ENCODE measurements around the gene PCGF3.

DNA sequence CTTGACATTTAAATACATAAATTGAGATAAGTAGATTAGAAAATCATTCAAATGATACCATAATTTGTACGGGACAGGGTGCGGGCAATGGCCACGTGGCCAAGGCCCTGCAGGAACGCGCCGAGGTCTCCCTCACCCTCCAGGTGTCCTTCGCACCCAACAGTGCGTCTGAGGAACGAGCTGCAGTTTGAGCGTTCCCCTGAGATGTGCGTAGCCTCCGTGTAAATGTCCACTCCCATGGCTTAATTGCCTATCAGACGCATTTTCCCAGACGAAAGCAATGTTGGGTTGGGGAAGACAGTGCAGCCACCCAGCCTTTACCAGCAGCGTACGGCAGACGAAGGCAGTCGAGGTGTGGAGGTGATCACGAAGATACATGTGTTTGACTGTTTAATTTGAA lies 63.9 kb downstream of the PCGF3 start:
- TF ChIP-seq, protein P1, sequence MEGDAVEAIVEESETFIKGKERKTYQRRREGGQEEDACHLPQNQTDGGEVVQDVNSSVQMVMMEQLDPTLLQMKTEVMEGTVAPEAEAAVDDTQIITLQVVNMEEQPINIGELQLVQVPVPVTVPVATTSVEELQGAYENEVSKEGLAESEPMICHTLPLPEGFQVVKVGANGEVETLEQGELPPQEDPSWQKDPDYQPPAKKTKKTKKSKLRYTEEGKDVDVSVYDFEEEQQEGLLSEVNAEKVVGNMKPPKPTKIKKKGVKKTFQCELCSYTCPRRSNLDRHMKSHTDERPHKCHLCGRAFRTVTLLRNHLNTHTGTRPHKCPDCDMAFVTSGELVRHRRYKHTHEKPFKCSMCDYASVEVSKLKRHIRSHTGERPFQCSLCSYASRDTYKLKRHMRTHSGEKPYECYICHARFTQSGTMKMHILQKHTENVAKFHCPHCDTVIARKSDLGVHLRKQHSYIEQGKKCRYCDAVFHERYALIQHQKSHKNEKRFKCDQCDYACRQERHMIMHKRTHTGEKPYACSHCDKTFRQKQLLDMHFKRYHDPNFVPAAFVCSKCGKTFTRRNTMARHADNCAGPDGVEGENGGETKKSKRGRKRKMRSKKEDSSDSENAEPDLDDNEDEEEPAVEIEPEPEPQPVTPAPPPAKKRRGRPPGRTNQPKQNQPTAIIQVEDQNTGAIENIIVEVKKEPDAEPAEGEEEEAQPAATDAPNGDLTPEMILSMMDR (IDR thresholded peaks at IDR 0.05; ENCODE audit: low read depth, low read length), result no peak
- no peak for TF ChIP-seq EZH2phosphoT487 (IDR thresholded peaks at IDR 0.05; ENCODE audit: low read depth)

Data from OCI-LY3 (cell line).